OCI-LY3 (cell line): Measurements from ENCODE around the gene GHR.

ENCODE experiments used
- EZH2phosphoT487 ChIP-seq: fragments of 200-600 bp; shearing (Covaris generic); IDR thresholded peaks from 2 replicates; pipeline ENCODE4 v1.6.1; 2018; ENCODE audit warnings: antibody characterized with exemption, mixed run types, low read depth
- TF ChIP-seq, protein P1 (sequence below): fragments of 200-600, 300-600 bp; sonication (generic); IDR thresholded peaks from 2 replicates; pipeline ENCODE4 v1.5.1; 2014; ENCODE audit warnings: antibody characterized with exemption, low read length, low read depth

DNA sequence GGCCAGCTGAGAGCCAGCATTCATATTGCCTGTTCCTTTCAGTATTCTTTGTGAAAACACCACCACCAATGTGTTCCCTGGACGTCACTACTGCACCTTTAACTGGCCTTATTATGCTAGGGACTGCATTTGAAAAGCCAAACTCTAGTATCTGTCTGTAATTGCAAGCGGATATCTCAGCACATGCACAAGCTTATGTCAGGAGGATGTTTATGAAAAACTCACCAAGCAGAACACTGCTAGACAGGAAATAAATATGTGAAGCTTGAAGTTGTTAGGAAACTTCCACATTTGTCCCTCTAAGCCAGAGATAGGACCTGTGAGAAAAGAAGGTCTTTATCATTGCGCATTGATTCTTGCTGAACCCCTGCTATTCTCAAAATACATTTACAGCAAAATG lies 198.0 kb downstream of the GHR start:
- TF ChIP-seq, protein P1, sequence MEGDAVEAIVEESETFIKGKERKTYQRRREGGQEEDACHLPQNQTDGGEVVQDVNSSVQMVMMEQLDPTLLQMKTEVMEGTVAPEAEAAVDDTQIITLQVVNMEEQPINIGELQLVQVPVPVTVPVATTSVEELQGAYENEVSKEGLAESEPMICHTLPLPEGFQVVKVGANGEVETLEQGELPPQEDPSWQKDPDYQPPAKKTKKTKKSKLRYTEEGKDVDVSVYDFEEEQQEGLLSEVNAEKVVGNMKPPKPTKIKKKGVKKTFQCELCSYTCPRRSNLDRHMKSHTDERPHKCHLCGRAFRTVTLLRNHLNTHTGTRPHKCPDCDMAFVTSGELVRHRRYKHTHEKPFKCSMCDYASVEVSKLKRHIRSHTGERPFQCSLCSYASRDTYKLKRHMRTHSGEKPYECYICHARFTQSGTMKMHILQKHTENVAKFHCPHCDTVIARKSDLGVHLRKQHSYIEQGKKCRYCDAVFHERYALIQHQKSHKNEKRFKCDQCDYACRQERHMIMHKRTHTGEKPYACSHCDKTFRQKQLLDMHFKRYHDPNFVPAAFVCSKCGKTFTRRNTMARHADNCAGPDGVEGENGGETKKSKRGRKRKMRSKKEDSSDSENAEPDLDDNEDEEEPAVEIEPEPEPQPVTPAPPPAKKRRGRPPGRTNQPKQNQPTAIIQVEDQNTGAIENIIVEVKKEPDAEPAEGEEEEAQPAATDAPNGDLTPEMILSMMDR, result no peak
- TF ChIP-seq EZH2phosphoT487, result no peak
